ENCODE data around the gene PRKN.

Gene PRKN

GRCh38 chr6:162181111-162181510 lies 546.5 kb downstream of the PRKN start:
- DNase-seq (ENCODE audit: low read depth), result no peak

- no peak for DNase-seq (ENCODE audit: low read depth)
Measured at GRCh38 chr6:162179196-162179951, 548.2 kb downstream of the PRKN start.

- no peak for DNase-seq (ENCODE audit: low read depth)
Measured at GRCh38 chr6:162178666-162179065, 548.9 kb downstream of the PRKN start.

GRCh38 chr6:162178266-162178665 lies 549.3 kb downstream of the PRKN start:
- no peak for DNase-seq (ENCODE audit: low read depth)

- no peak for DNase-seq (ENCODE audit: low read depth)
Measured at GRCh38 chr6:162177746-162178145, 549.8 kb downstream of the PRKN start.

GRCh38 chr6:162173466-162173865 lies 554.1 kb downstream of the PRKN start:
- no peak for DNase-seq (ENCODE audit: low read depth)

GRCh38 chr6:162165479-162165878 lies 562.1 kb downstream of the PRKN start:
- DNase-seq (ENCODE audit: low read depth), result no peak

- DNase-seq (ENCODE audit: low read depth), result no peak
Measured at GRCh38 chr6:162157167-162157870, 570.2 kb downstream of the PRKN start.

GRCh38 chr6:162156146-162156545 lies 571.4 kb downstream of the PRKN start:
- DNase-seq (ENCODE audit: low read depth), result no peak

GRCh38 chr6:162154930-162155329 lies 572.6 kb downstream of the PRKN start:
- DNase-seq (ENCODE audit: low read depth), result no peak

- no peak for DNase-seq (ENCODE audit: low read depth)
Measured at GRCh38 chr6:162154001-162154400, 573.6 kb downstream of the PRKN start.

- no peak for DNase-seq (ENCODE audit: low read depth)
Measured at GRCh38 chr6:162153120-162153519, 574.4 kb downstream of the PRKN start.

- no peak for DNase-seq (ENCODE audit: low read depth)
Measured at GRCh38 chr6:162151021-162151665, 576.4 kb downstream of the PRKN start.

- DNase-seq (ENCODE audit: low read depth), result no peak
Measured at GRCh38 chr6:162150295-162150694, 577.3 kb downstream of the PRKN start.

GRCh38 chr6:162149786-162150185 lies 577.8 kb downstream of the PRKN start:
- DNase-seq (ENCODE audit: low read depth), result no peak

- no peak for DNase-seq (ENCODE audit: low read depth)
Measured at GRCh38 chr6:162147805-162148204, 579.8 kb downstream of the PRKN start.

- no peak for DNase-seq (ENCODE audit: low read depth)
Measured at GRCh38 chr6:162147281-162147680, 580.3 kb downstream of the PRKN start.

- DNase-seq (ENCODE audit: low read depth), result no peak
Measured at GRCh38 chr6:162140251-162140852, 587.2 kb downstream of the PRKN start.

GRCh38 chr6:162125659-162126058 lies 601.9 kb downstream of the PRKN start:
- DNase-seq (ENCODE audit: low read depth), result no peak

GRCh38 chr6:162124710-162125435 lies 602.7 kb downstream of the PRKN start:
- no peak for DNase-seq (ENCODE audit: low read depth)

GRCh38 chr6:162123797-162124196 lies 603.8 kb downstream of the PRKN start:
- no peak for DNase-seq (ENCODE audit: low read depth)

- no peak for DNase-seq (ENCODE audit: low read depth)
Measured at GRCh38 chr6:162119341-162119740, 608.2 kb downstream of the PRKN start.

Data from stimulated activated CD8-positive, alpha-beta memory T cell treated with anti-CD3 and anti-CD28 coated beads, Interleukin-12 subunit alpha, Interleukin-12 subunit beta, amount 100 ng/mL, for 4 hours (primary cell).